H1 (cell line): ENCODE data around the gene TSPEAR. TPM values are rescaled to one million over a fixed set of nuclear protein-coding genes. Genes with fewer than 3 reads are reported as not detected.

ENCODE experiments used
- CTCF ChIA-PET: fragments of 300-600 bp; sonication (Branson Sonifier 250); formaldehyde crosslinking; loops from one replicate; lab custom pipeline; 2021; ENCODE audit not compliant: partially characterized antibody; lab: Charles Lee
- POLR2A ChIA-PET: fragments of 300-600 bp; sonication (Branson Sonifier 250); formaldehyde crosslinking; loops from one replicate; lab custom pipeline; 2021; ENCODE audit warnings: inconsistent platforms; ENCODE audit not compliant: partially characterized antibody; lab: Charles Lee
- DNase-seq, 2 experiments: peaks; one replicate each; pipeline versions ENCODE4 v3.0.0 to v3.0.0-alpha.2; 2010 to 2022; ENCODE audit warnings: low spot score in 2 of 2, low read depth in 1 of 2, mixed read lengths in 1 of 2
- FAIRE-seq: peaks from 2 replicates; lab custom pipeline; 2011; peaks lifted over from hg19 to GRCh38; lab: Jason Lieb, UNC
- H2AFZ ChIP-seq: 2 replicates; pipeline ENCODE4 v1.8.1; 2012; ENCODE audit warnings: low read length, inconsistent platforms
- H2AK5ac ChIP-seq: 2 replicates; pipeline ENCODE4 v1.6.1; 2013; ENCODE audit warnings: low read depth, low read length
- H2BK120ac ChIP-seq: replicated peaks from 2 replicates; pipeline ENCODE3; 2013; ENCODE audit warnings: low read depth, low read length, inconsistent platforms
- H2BK12ac ChIP-seq: 2 replicates; pipeline ENCODE4 v1.6.1; 2013; ENCODE audit warnings: low read depth, low read length
- H2BK15ac ChIP-seq: 2 replicates; pipeline ENCODE4 v1.6.1; 2013; ENCODE audit warnings: low read length
- H2BK20ac ChIP-seq: 2 replicates; pipeline ENCODE4 v1.6.1; 2013; ENCODE audit warnings: low read length
- H2BK5ac ChIP-seq: 2 replicates; pipeline ENCODE4 v1.6.1; 2013; ENCODE audit warnings: low read depth, low read length
- H3K14ac ChIP-seq: 2 replicates; pipeline ENCODE4 v1.6.1; 2013; ENCODE audit warnings: inconsistent platforms; ENCODE audit not compliant: insufficient read length
- H3K18ac ChIP-seq: 2 replicates; pipeline ENCODE4 v1.6.1; 2013; ENCODE audit warnings: low read length; ENCODE audit errors: extremely low read depth
- H3K23ac ChIP-seq: 2 replicates; pipeline ENCODE4 v1.6.1; 2013; ENCODE audit warnings: inconsistent platforms; ENCODE audit not compliant: insufficient read length
- H3K23me2 ChIP-seq: 2 replicates; pipeline ENCODE4 v1.6.1; 2013; ENCODE audit warnings: low read depth, low read length
- H3K27ac ChIP-seq: 2 replicates; pipeline ENCODE4 v1.6.1; 2011; ENCODE audit warnings: low read depth, low read length, inconsistent platforms
- H3K27me3 ChIP-seq, 4 experiments: replicated peaks in 1 of 4; 1 replicate in 1 of 4; 2 replicates in 3 of 4; pipeline versions ENCODE4 v1.6.1 to v1.8.1; 2011 to 2013; ENCODE audit warnings: low read length in 3 of 4, mild to moderate bottlenecking in 3 of 4, inconsistent platforms in 2 of 4, mixed read lengths in 2 of 4, moderate library complexity in 1 of 4; ENCODE audit not compliant: control insufficient read depth in 3 of 4, insufficient read depth in 3 of 4; ENCODE audit errors: extremely low read depth in 1 of 4
- H3K36me3 ChIP-seq, 4 experiments: 2 replicates each; pipeline versions ENCODE4 v1.6.1 to v1.8.1; 2011 to 2013; ENCODE audit warnings: mild to moderate bottlenecking in 4 of 4, low read length in 3 of 4, moderate library complexity in 2 of 4, control low read depth in 1 of 4, inconsistent platforms in 1 of 4; ENCODE audit not compliant: insufficient read depth in 4 of 4, control insufficient read depth in 2 of 4
- H3K4ac ChIP-seq: replicated peaks from 2 replicates; pipeline ENCODE3; 2013; ENCODE audit warnings: low read length, low read depth, mixed read lengths, inconsistent platforms; ENCODE audit not compliant: insufficient read length
- H3K4me1 ChIP-seq, 4 experiments: replicated peaks in 1 of 4; 1 replicate in 1 of 4; 2 replicates in 3 of 4; pipeline versions ENCODE4 v1.6.1 to v1.8.1; 2011 to 2013; ENCODE audit warnings: low read length in 3 of 4, inconsistent platforms in 2 of 4, mixed read lengths in 1 of 4; ENCODE audit not compliant: insufficient read depth in 4 of 4, control insufficient read depth in 3 of 4
- H3K4me2 ChIP-seq, 2 experiments: 2 replicates each; pipeline versions ENCODE4 v1.6.1 to v1.8.1; 2011 to 2013; ENCODE audit warnings: low read depth in 2 of 2, low read length in 2 of 2, control low read depth in 1 of 2, inconsistent platforms in 1 of 2, mild to moderate bottlenecking in 1 of 2; ENCODE audit not compliant: insufficient read depth in 1 of 2
- H3K4me3 ChIP-seq, 4 experiments: fragments of 200-600, 300-600 bp in 1 of 4; sonication (generic), shearing (Covaris generic), sonication (Bioruptor Twin) in 1 of 4; 2 replicates each; pipeline versions ENCODE4 v1.5.1 to v1.8.1; 2011 to 2016; ENCODE audit warnings: low read length in 4 of 4, low read depth in 3 of 4, control low read depth in 2 of 4, inconsistent platforms in 2 of 4, mild to moderate bottlenecking in 2 of 4, mixed read lengths in 1 of 4, moderate library complexity in 1 of 4; ENCODE audit not compliant: insufficient read depth in 2 of 4; ENCODE audit errors: extremely low read depth in 1 of 4
- H3K56ac ChIP-seq: replicated peaks from 2 replicates; pipeline ENCODE3; 2013; ENCODE audit warnings: low read depth, mild to moderate bottlenecking, mixed read lengths, low read length, inconsistent platforms; ENCODE audit not compliant: insufficient read length
- H3K79me1 ChIP-seq: 2 replicates; pipeline ENCODE4 v1.6.1; 2013; ENCODE audit warnings: low read depth, low read length, control low read depth
- H3K79me2 ChIP-seq, 2 experiments: 2 replicates each; pipeline versions ENCODE4 v1.6.1 to v1.8.1; 2012 to 2013; ENCODE audit warnings: low read length in 2 of 2, mild to moderate bottlenecking in 2 of 2, inconsistent platforms in 1 of 2; ENCODE audit not compliant: insufficient read depth in 2 of 2, control insufficient read depth in 1 of 2
- H3K9ac ChIP-seq, 4 experiments: replicated peaks in 1 of 4; 1 replicate in 1 of 4; 2 replicates in 3 of 4; pipeline versions ENCODE4 v1.6.1 to v1.8.1; 2011 to 2013; ENCODE audit warnings: low read depth in 3 of 4, low read length in 3 of 4, control low read depth in 2 of 4, mild to moderate bottlenecking in 2 of 4, moderate library complexity in 2 of 4, inconsistent platforms in 1 of 4; ENCODE audit errors: extremely low read depth in 1 of 4
- H3K9me3 ChIP-seq, 2 experiments: 2 replicates each; pipeline versions ENCODE4 v1.6.1 to v1.8.1; 2012 to 2013; ENCODE audit warnings: mild to moderate bottlenecking in 2 of 2, moderate library complexity in 2 of 2, control low read depth in 1 of 2, inconsistent platforms in 1 of 2, low read depth in 1 of 2, low read length in 1 of 2, mixed read lengths in 1 of 2; ENCODE audit not compliant: insufficient read depth in 2 of 2
- H4K20me1 ChIP-seq, 2 experiments: replicated peaks in 1 of 2; 2 replicates each; pipeline versions ENCODE3 to v1.8.1; 2011 to 2013; ENCODE audit warnings: inconsistent platforms in 2 of 2, low read length in 2 of 2, mild to moderate bottlenecking in 1 of 2; ENCODE audit not compliant: insufficient read depth in 2 of 2, control insufficient read depth in 1 of 2
- H4K5ac ChIP-seq: 2 replicates; pipeline ENCODE4 v1.6.1; 2013; ENCODE audit warnings: low read length, low read depth, mixed read lengths, inconsistent platforms; ENCODE audit not compliant: insufficient read length
- H4K8ac ChIP-seq: 2 replicates; pipeline ENCODE4 v1.8.0; 2013; ENCODE audit warnings: mild to moderate bottlenecking, moderate library complexity, low read length, inconsistent platforms; ENCODE audit not compliant: insufficient read depth; ENCODE audit errors: extremely low read depth
- H4K91ac ChIP-seq: replicated peaks from 2 replicates; pipeline ENCODE3; 2013; ENCODE audit warnings: low read length, mixed read lengths, inconsistent platforms; ENCODE audit not compliant: insufficient read length
- CTCF ChIP-seq, 3 experiments: IDR thresholded peaks; 1 replicate in 2 of 3; 2 replicates in 1 of 3; pipeline versions ENCODE4 v1.5.1 to v1.6.1; 2011; ENCODE audit warnings: low read length in 3 of 3, mild to moderate bottlenecking in 3 of 3, inconsistent platforms in 2 of 3, low read depth in 1 of 3, moderate library complexity in 1 of 3; ENCODE audit not compliant: insufficient read depth in 1 of 3; ENCODE audit errors: control extremely low read depth in 1 of 3
- HDAC6 ChIP-seq: IDR thresholded peaks from one replicate; pipeline ENCODE4 v1.7.1; 2012; ENCODE audit warnings: low read depth, mild to moderate bottlenecking, inconsistent platforms, low read length, moderate library complexity
- NANOG ChIP-seq: IDR thresholded peaks from 2 replicates; pipeline ENCODE4 v1.6.1; 2011; ENCODE audit warnings: low read length, low read depth, mild to moderate bottlenecking, inconsistent platforms; ENCODE audit not compliant: insufficient read depth, poor library complexity, severe bottlenecking
- RAD21 ChIP-seq, 2 experiments: IDR thresholded peaks in 1 of 2; conservative IDR thresholded peaks in 1 of 2; 2 replicates each; pipeline ENCODE4 v1.6.1; 2011; ENCODE audit warnings: low read depth in 2 of 2, low read length in 2 of 2, improper control_type of control experiment in 1 of 2, inconsistent platforms in 1 of 2, mild to moderate bottlenecking in 1 of 2, moderate library complexity in 1 of 2
- TEAD4 ChIP-seq: IDR thresholded peaks from 2 replicates; pipeline ENCODE4 v1.6.1; 2012; ENCODE audit warnings: low read depth, low read length, inconsistent platforms, mixed read lengths
- YY1 ChIP-seq: IDR thresholded peaks from 2 replicates; pipeline ENCODE4 v1.6.1; 2011; ENCODE audit warnings: low read depth, mild to moderate bottlenecking, low read length
- WGBS, 2 experiments: shearing (Covaris generic) in 1 of 2; methylation state at CpG; one replicate each; pipeline versions ENCODE4 v1.1.6 to v1.1.7; 2013 to 2015; ENCODE audit warnings: low lambda C conversion rate in 2 of 2, mixed read lengths in 2 of 2, inconsistent platforms in 1 of 2, low coverage in 1 of 2, missing lambda C conversion rate in 1 of 2; ENCODE audit not compliant: insufficient replicate concordance in 2 of 2, insufficient coverage in 1 of 2, insufficient read length in 1 of 2; ENCODE audit errors: extremely low coverage in 1 of 2, missing lambda C conversion rate in 1 of 2; 5-methylcytosine and 5-hydroxymethylcytosine counted together
- polyA plus RNA-seq, 7 experiments: library from polyadenylated mRNA; depleted of rRNA in 3 of 7; stranded (reverse) in 5 of 7; unstranded in 2 of 7; fragments of >200 nt in 5 of 7; fragments of 200-250 nt in 2 of 7; gene quantifications; 1 replicate in 5 of 7; 2 replicates in 1 of 7; 4 replicates in 1 of 7; pipeline versions ENCODE4 v1.2.1 to v1.2.3, GENCODE V29; 2011 to 2013; ENCODE audit warnings: missing spikeins in 2 of 7, mixed read lengths in 2 of 7
- total RNA-seq: library from RNA; stranded (reverse); fragmentation: NEBNext Ultra II Directional; extraction: Animal tissue kit (Norgen Biotek cat#: 25700); gene quantifications from 2 replicates; pipeline ENCODE4 v1.2.1, GENCODE V29; 2021

Gene TSPEAR
- total and polyA plus RNA-seq, 2 of the 8 experiments (the other 6 are each of a cell fraction or from before 2014, with no cell fraction given) = 0.58 to 0.89 TPM

- Histone ChIP-seq H3K4me2 (no peak overlapping the region), H3K23ac (no peak overlapping the region), H3K27me3 (peaks cover 0 to 3% (median 0%) of the 10 kb centered on the region in 4 experiments; a peak in 1 of 7 replicates), H4K8ac (peak overlapping the region; percentile 36), H2BK12ac (no peak overlapping the region), H3K4me1 (peaks cover 0 to 3% (median 0%) of the 10 kb centered on the region in 4 experiments; a peak in 1 of 7 replicates), H2BK5ac (no peak overlapping the region), H3K18ac (no peak overlapping the region), H2BK120ac (no peak overlapping the region), H3K36me3 (no peaks in the 10 kb centered on the region), H3K4ac (no peak overlapping the region), H3K23me2 (peaks cover 14% of the 10 kb centered on the region), H2AFZ (no peak overlapping the region), H4K91ac (no peak overlapping the region), H3K9me3 (peaks cover 0 to 15% of the 10 kb centered on the region in 2 experiments; a peak in 3 of 4 replicates), H3K27ac (no peak overlapping the region), H3K56ac (no peak overlapping the region), H4K5ac (no peak overlapping the region), H2BK20ac (no peak overlapping the region), H4K20me1 (no peaks in the 10 kb centered on the region), H3K79me2 (no peaks in the 10 kb centered on the region), H3K4me3 (no peak overlapping the region), H3K9ac (no peak overlapping the region), H3K79me1 (peaks cover 3% of the 10 kb centered on the region; the same call in 1 of the 2 replicates), H3K14ac (no peak overlapping the region), H2AK5ac (0 out of 2 replicates have a peak overlapping the region, but pooled peaks have one; percentile 39), H2BK15ac (peak overlapping the region; percentile 36; the same call in 1 of the 2 replicates)
- ChIA-PET CTCF (interaction anchor here (1.0 to 2.1 kb wide), 3 partner anchors 12 to 27 kb away, joined by 3 to 7 read pairs (median 3); no protein-coding TSS in a partner anchor), POLR2A (interaction anchor here (0.9 to 1.6 kb wide), 2 partner anchors 35 to 190 kb away, joined by 3 to 4 read pairs; no protein-coding TSS in a partner anchor)
- 88% methylated on average over 31 of the region's 33 CpGs; no CpG with 5 or more reads in 1 of the 2 experiments for WGBS, 2 experiments
- peak in 2 of 3 experiments; percentile 21 to 30; a peak in 2 of 4 replicates for TF ChIP-seq CTCF (IDR thresholded peaks at IDR 0.05; ENCODE audit: control extremely low read depth in 1 of 3, insufficient read depth in 1 of 3, low read depth in 1 of 3, low read length in 3 of 3)
- TF ChIP-seq NANOG = no peak
- TF ChIP-seq RAD21 (IDR thresholded peaks at IDR 0.05 in 1 of 2, conservative IDR thresholded peaks at IDR 0.05 in 1 of 2; ENCODE audit: low read depth in 2 of 2, low read length in 2 of 2) = peak in 1 of 2 experiments; percentile 20; a peak in 1 of 4 replicates
- no peak for TF ChIP-seq HDAC6
- no peak for TF ChIP-seq YY1
- TF ChIP-seq TEAD4 = no peak
- FAIRE-seq = no peak
- DNase-seq = no peak
Observed at GRCh38 chr21:44521928-44522752, 189.2 kb downstream of the TSPEAR start.
